GM12801 (cell line): Measurements from ENCODE around the gene ARMCX2.

Experiments
- TF ChIP-seq, protein P1 (sequence below): IDR thresholded peaks from one replicate; pipeline ENCODE4 v1.5.1; 2011; ENCODE audit warnings: control low read depth; ENCODE audit not compliant: insufficient read length; ENCODE audit errors: extremely low read depth

The ARMCX2 gene

DNA sequence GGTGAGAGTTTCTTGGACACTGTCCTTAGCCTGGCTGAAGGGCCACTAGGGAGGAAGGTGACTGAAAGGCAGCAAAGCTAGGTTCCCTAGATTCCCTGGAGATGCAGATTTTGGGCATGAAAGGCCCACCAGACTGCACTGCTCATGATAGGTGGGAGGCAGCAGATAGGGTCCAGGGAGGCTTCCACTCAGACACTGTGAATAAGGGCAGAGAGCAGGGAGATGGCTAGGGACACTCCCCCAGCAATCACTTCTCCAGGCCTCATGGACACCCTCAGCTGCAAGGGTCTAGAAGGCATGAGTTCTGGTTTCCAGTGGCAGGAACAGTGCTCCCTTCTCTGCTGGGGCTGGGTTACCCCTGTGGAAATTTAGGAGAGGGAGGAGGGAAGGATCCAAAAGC, 20.1 kb downstream of the ARMCX2 start:
- TF ChIP-seq, protein P1, sequence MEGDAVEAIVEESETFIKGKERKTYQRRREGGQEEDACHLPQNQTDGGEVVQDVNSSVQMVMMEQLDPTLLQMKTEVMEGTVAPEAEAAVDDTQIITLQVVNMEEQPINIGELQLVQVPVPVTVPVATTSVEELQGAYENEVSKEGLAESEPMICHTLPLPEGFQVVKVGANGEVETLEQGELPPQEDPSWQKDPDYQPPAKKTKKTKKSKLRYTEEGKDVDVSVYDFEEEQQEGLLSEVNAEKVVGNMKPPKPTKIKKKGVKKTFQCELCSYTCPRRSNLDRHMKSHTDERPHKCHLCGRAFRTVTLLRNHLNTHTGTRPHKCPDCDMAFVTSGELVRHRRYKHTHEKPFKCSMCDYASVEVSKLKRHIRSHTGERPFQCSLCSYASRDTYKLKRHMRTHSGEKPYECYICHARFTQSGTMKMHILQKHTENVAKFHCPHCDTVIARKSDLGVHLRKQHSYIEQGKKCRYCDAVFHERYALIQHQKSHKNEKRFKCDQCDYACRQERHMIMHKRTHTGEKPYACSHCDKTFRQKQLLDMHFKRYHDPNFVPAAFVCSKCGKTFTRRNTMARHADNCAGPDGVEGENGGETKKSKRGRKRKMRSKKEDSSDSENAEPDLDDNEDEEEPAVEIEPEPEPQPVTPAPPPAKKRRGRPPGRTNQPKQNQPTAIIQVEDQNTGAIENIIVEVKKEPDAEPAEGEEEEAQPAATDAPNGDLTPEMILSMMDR, result no peak

DNA sequence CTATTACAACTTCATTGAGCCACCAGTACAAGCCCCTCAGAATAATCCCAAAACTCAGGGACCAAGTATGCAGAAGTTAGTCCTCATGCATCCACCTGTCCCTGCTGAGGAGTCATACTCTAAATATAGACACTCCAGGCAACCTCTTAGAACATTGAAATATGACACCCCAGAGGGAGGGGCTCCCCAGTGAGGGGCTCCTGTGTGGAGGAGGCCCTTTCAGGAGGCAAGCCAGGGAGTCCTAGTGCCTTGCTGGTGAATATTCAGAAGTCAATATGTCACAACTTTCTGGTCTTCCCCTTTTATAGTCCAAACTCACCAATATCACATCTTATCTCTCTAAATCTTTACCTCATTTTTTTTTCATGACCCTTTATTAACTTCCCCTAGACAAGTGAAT, 40.3 kb downstream of the ARMCX2 start:
- TF ChIP-seq, protein P1, result no peak

DNA sequence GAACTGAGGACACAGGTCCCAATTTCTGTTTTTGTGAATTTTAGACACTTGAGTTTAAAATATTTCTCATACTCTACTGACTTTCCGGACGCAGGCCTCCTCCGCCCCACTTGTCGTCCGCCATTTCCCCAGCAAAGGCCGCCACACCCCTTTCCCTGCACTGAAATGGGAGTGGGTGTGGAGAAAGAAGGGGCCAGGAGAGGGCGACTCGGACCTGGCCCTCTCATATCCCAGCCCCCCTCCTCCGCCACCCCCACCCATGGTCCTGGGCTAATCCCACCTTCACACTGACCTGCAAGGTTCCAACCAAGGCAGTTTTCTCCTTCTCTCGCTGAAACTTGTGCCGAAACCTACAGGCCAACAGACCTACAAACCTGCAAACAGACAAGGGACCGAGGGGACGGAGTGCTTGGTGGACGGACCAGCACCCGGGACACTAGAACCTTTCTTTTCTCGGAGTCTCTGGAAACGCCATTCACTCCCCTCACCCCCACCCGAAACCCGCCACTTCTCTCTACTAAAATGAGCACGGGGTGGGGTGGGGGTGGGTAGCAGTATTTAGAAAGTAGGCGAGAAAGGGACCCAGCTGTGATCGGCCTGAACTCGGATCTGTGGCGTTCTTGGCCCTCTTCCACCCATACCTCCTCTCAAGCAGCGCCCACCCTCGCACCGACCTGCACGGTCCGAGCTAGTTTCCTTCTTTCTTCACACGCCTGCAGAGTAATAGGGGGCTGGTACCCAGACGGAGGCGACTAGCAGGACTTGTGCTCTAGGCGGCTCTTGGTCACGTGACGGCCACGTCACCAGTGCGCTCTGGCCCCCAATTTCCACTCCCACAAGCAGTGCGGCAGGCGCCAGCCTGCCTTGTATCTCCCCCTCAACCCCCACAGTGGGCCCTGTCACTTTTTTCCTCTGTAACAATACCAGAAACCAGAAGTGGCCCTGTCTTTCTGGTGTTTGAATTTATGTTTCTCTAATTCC, 42.1 kb downstream of the ARMCX2 start, which contains the start of gene ARMCX6:
ARMCX6 (minus strand) TSS at position 790 of the 981 bp plus-strand sequence. CDS start 1,380 bp downstream, outside the sequence.
- TF ChIP-seq, protein P1, result no peak

DNA sequence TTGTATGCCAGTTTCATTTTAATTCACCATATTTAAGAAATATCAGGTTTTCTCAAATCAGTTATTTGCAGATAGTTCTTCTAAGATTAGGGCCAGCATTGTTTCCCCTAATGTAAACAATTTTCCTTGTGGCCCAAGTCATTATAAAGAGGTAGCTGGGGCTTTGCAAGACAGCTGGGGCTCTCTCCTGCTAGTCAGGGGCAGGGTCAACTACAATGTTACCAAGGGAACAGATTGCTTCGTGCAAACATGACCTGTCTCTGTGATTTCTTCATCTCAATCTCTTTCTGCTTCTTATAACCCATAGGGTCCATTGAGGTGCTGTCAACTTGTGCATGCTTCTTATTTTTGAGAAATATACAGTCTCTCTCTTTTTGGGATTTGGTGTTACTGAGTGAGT, 53.9 kb downstream of the ARMCX2 start:
- TF ChIP-seq, protein P1, result no peak
